BE2C (cell line): Measurements from ENCODE around the gene SF3B6.

Source experiments
- DNase-seq: peaks from one replicate; pipeline ENCODE4 v3.0.0-alpha.2; 2020
- H3K27me3 ChIP-seq: fragments of 250-450 bp; sonication (Bioruptor Pico); 2 replicates; pipeline ENCODE4 v1.5.1; 2020; ENCODE audit warnings: mild to moderate bottlenecking
- H3K36me3 ChIP-seq: fragments of 250-450 bp; sonication (Bioruptor Pico); 2 replicates; pipeline ENCODE4 v1.5.1; 2020; ENCODE audit warnings: mild to moderate bottlenecking
- H3K4me1 ChIP-seq: fragments of 250-450 bp; sonication (Bioruptor Pico); 2 replicates; pipeline ENCODE4 v1.5.1; 2020
- H3K4me3 ChIP-seq: 2 replicates; pipeline ENCODE4 v1.5.1; 2011; ENCODE audit warnings: low read depth, low read length
- H3K9me3 ChIP-seq: fragments of 250-450 bp; sonication (Bioruptor Pico); 2 replicates; pipeline ENCODE4 v1.5.1; 2020
- CTCF ChIP-seq: IDR thresholded peaks from 2 replicates; pipeline ENCODE4 v1.5.1; 2012; ENCODE audit warnings: mild to moderate bottlenecking, low read depth, low read length

The SF3B6 gene

GRCh38 chr2:24024996-24025663 is 51.0 kb downstream of the SF3B6 start:
- Histone ChIP-seq H3K4me1 (no peaks in the 10 kb centered on the region), H3K9me3 (no peaks in the 10 kb centered on the region), H3K27me3 (no peaks in the 10 kb centered on the region), H3K4me3 (no peak overlapping the region), H3K36me3 (peaks cover 39% of the 10 kb centered on the region)
- no peak for TF ChIP-seq CTCF
- DNase-seq, result no peak

- H3K4me3 ChIP-seq, result no peak overlapping the region
- TF ChIP-seq CTCF, result no peak
- DNase-seq, result peak; percentile 31
- peaks cover 28% of the 10 kb centered on the region for H3K36me3 ChIP-seq
- H3K4me1 ChIP-seq, result no peaks in the 10 kb centered on the region
- H3K9me3 ChIP-seq, result no peaks in the 10 kb centered on the region
- no peaks in the 10 kb centered on the region for H3K27me3 ChIP-seq
These were observed 52.1 kb downstream of the SF3B6 start for GRCh38 chr2:24024018-24024417.

GRCh38 chr2:24022975-24023575 is 53.1 kb downstream of the SF3B6 start:
- no peak overlapping the region for H3K4me3 ChIP-seq
- no peak for TF ChIP-seq CTCF
- DNase-seq, result no peak
- H3K9me3 ChIP-seq, result no peaks in the 10 kb centered on the region
- no peaks in the 10 kb centered on the region for H3K27me3 ChIP-seq
- no peaks in the 10 kb centered on the region for H3K4me1 ChIP-seq
- peaks cover 25% of the 10 kb centered on the region for H3K36me3 ChIP-seq

GRCh38 chr2:24022324-24022974 is 53.7 kb downstream of the SF3B6 start:
- no peak for TF ChIP-seq CTCF
- H3K36me3 ChIP-seq, result peaks cover 25% of the 10 kb centered on the region
- H3K4me3 ChIP-seq, result no peak overlapping the region
- no peaks in the 10 kb centered on the region for H3K27me3 ChIP-seq
- H3K9me3 ChIP-seq, result no peaks in the 10 kb centered on the region
- no peak for DNase-seq
- no peaks in the 10 kb centered on the region for H3K4me1 ChIP-seq

GRCh38 chr2:24021122-24021998 is 54.8 kb downstream of the SF3B6 start:
- no peak overlapping the region for H3K4me3 ChIP-seq
- TF ChIP-seq CTCF, result peak; percentile 63
- no peaks in the 10 kb centered on the region for H3K9me3 ChIP-seq
- DNase-seq, result peak; percentile 60
- no peaks in the 10 kb centered on the region for H3K27me3 ChIP-seq
- H3K4me1 ChIP-seq, result no peaks in the 10 kb centered on the region
- H3K36me3 ChIP-seq, result peaks cover 25% of the 10 kb centered on the region
